ENCODE measurements around the gene FN1.

FN1 gene

DNA sequence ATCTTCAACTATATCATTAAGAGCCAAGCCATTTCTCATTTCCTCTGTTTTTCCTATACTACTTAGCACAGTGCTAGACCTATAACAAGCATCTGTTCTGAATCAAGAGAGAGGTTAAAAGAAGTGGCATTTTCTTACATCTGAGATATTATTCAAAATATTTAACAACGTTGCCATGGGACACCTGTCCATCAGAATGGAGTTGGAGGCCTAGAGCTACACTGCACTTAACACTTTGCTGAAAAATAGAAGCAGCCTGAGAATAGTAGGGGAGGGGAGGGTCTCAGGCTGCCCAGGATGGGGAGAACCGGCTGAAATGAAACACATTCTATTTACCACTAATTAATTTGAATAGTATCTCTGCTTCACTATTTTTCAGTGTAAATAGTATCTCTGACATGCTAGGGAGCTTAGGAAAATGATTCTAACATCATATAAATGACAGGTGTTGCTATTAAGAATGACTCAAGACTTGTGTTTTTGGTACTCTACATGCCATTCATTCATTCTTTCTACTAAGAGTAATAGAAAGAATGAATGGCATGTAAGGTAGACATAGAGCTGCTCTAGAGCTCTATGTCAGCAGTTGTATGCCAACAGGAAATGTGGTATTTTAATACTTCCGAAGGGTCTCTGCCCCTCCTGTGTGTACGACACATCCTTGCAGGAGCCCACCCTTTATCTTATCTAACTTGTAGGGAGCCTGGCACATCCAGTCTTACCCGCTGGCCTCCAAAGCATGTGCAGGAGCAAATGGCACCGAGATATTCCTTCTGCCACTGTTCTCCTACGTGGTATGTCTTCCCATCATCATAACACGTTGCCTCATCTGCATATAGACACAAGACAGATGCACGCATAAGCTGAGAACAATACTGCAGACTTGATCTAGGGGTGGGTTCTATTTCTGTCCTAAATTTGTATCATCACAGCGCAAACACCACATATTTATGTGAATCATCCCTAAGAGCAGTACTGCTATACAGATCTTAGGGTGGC lies 71.4 kb downstream of the FN1 start:
- TF ChIP-seq, protein P1, sequence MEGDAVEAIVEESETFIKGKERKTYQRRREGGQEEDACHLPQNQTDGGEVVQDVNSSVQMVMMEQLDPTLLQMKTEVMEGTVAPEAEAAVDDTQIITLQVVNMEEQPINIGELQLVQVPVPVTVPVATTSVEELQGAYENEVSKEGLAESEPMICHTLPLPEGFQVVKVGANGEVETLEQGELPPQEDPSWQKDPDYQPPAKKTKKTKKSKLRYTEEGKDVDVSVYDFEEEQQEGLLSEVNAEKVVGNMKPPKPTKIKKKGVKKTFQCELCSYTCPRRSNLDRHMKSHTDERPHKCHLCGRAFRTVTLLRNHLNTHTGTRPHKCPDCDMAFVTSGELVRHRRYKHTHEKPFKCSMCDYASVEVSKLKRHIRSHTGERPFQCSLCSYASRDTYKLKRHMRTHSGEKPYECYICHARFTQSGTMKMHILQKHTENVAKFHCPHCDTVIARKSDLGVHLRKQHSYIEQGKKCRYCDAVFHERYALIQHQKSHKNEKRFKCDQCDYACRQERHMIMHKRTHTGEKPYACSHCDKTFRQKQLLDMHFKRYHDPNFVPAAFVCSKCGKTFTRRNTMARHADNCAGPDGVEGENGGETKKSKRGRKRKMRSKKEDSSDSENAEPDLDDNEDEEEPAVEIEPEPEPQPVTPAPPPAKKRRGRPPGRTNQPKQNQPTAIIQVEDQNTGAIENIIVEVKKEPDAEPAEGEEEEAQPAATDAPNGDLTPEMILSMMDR (IDR thresholded peaks at IDR 0.05; ENCODE audit: low read length, missing control alignments) = no peak
- DNase-seq (ENCODE audit: low read depth) = peak; percentile 35
- no peak overlapping the region for H3K4me3 ChIP-seq (replicated peaks; ENCODE audit: low read depth, low read length)

DNA sequence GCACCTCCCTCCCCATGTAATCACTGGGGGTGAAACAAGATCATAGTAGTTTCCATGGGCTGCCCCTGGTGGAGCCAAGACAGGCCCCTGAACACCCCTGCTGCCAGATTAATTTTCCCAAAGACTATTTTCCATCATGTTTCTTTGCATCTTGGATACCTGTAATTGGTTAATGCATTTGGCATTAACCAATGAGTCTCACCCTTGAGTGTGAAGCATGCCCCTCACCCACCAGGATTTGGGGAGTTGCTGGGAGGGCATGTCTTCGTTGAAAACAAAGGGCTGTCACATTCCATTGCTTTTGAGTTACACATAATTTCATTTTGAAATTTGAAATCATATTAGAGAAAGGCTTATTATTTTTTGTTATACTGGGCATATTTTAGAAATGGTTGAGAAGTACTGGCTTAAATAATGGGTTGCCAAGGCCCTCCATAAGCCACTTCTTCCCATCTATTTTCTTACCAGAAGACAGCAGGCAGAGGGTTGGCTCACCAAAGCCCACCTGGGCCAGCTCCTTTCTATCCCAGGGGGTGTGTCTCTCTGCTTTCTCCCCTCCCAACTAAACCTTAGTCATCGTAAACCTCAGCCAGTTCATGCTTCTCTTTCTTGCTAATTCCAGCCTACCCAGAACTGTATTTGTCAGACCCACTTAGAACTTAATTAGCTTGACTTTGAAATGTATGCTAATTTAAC lies 72.3 kb downstream of the FN1 start:
- no peak overlapping the region for H3K4me3 ChIP-seq (replicated peaks; ENCODE audit: low read depth, low read length)
- peak; percentile 36 for DNase-seq (ENCODE audit: low read depth)
- TF ChIP-seq, protein P1 (IDR thresholded peaks at IDR 0.05; ENCODE audit: low read length, missing control alignments) = no peak

DNA sequence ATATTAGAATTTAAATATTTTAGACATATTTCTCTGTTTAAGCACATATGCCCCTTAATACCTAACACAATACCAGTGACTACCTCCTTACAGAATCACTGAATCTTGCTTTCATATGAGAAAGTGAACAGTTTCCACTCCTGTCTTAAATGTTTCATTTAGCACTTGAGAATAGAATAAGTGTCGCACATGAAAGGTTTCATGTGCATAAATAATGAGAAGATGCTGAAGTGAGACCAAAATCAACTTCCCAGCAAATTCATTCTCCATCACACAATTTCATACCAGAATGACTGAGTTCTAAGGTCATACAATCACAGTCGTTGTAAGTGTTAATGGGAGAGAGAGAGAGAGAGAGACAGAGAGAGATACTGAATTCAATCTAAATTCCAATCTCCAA lies 72.8 kb downstream of the FN1 start:
- TF ChIP-seq, protein P1 (IDR thresholded peaks at IDR 0.05; ENCODE audit: low read length, missing control alignments) = no peak
- H3K4me3 ChIP-seq (replicated peaks; ENCODE audit: low read depth, low read length) = no peak overlapping the region
- peak; percentile 30 for DNase-seq (ENCODE audit: low read depth)

DNA sequence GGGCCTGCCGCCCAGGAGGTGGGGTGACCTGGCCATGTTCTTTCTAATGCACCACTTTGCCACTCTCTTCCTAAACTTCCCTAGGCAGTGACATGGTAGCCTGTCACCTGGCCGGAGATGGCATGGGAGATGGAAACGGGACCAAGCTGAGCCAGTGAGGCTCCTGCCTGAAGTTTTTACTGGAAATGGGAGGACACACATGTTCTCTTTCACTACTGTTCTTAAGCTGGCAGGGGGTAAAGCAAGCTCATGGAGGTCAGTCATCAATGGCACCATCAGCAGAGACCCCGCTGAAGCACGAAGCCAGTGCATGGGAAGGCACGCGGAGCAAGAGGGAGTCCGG lies 73.3 kb downstream of the FN1 start:
- DNase-seq (ENCODE audit: low read depth) = peak; percentile 40
- no peak overlapping the region for H3K4me3 ChIP-seq (replicated peaks; ENCODE audit: low read depth, low read length)
- TF ChIP-seq, protein P1 (IDR thresholded peaks at IDR 0.05; ENCODE audit: low read length, missing control alignments) = no peak

DNA sequence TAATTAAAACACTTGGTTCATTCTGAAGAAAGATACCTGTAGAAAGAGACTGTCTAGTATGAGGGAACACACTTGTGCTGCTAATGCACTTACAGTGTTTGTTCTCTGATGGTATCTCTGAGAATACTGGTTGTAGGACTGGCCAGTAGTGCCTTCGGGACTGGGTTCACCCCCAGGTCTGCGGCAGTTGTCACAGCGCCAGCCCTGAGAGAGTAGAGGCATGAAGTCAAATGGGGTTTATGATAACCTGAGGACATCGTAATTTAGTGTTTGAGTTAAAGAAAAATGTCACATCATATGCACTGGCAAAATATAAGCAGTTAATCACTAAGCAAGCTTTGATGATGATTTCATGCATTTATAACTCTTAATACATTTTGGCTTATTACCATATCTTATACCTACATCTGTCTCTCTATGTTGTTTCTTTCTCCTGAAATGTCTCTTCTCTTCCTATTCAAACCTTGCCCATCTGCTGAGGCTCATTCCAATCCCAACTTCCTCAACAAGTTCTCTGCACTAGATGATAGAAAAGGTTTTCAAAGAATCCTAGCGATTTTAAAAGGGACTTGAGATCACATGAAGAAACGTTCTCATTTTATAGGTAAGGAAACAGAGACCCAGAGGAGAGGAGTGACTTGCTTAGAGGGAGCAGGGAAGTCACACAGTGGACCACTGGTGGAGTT lies 73.8 kb downstream of the FN1 start:
- H3K4me3 ChIP-seq (replicated peaks; ENCODE audit: low read depth, low read length) = no peak overlapping the region
- DNase-seq (ENCODE audit: low read depth) = no peak
- TF ChIP-seq, protein P1 (IDR thresholded peaks at IDR 0.05; ENCODE audit: low read length, missing control alignments) = no peak

DNA sequence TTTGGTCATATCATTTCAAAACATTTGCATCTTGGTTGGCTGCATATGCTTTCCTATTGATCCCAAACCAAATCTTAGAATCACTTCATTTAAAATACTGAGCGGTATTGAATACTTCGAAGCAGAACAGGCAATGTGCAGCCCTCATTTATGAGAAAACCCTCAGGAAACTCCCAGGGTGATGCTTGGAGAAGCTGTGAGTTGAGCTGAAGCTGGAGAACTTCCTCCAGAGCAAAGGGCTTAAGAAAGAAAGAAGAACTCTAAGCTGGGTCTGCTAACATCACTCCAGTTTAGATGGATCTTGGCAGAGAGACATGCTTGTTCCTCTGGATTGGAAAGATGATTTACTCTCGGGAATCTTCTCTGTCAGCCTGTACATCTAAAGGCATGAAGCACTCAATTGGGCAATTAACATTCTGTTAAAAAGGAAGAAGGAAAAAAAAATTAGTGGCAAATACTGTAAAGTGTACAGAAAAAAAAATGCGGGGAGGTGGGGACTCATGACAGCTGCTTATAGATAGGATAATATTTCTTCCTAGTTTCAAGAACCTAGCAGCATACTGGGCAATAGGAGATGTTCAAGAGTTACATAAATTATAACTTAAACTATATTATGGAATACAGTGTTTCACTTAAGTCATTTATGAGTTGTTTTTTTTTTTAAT lies 74.5 kb downstream of the FN1 start:
- TF ChIP-seq, protein P1 (IDR thresholded peaks at IDR 0.05; ENCODE audit: low read length, missing control alignments) = no peak
- H3K4me3 ChIP-seq (replicated peaks; ENCODE audit: low read depth, low read length) = no peak overlapping the region
- DNase-seq (ENCODE audit: low read depth) = peak; percentile 39
